Ascending aorta (tissue), 2 donors: Measurements from ENCODE around the gene RNF14. TPM values are rescaled to one million over a fixed set of nuclear protein-coding genes. Genes with fewer than 3 reads are reported as not detected.

ENCODE experiments used
- DNase-seq, 2 donors: peaks; one replicate each; pipeline ENCODE4 v3.0.0-alpha.2; 2019; ENCODE audit warnings: low spot score in 2 of 2
- H3K27ac ChIP-seq, 2 donors: fragments of 200-600 bp; sonication (generic); one replicate each; pipeline ENCODE4 v1.5.1; 2016 to 2017; ENCODE audit warnings: mild to moderate bottlenecking in 1 of 2
- H3K27me3 ChIP-seq: fragments of 200-600 bp; sonication (generic); one replicate; pipeline ENCODE4 v1.5.1; 2017
- H3K36me3 ChIP-seq, 2 donors: fragments of 200-600 bp; sonication (generic); one replicate each; pipeline ENCODE4 v1.5.1; 2016
- H3K4me1 ChIP-seq, 2 donors: fragments of 200-600 bp; sonication (generic); one replicate each; pipeline ENCODE4 v1.5.1; 2016 to 2017; ENCODE audit warnings: mild to moderate bottlenecking in 1 of 2
- H3K4me3 ChIP-seq, 2 donors: fragments of 200-600 bp; sonication (generic); one replicate each; pipeline ENCODE4 v1.5.1; 2016 to 2017; ENCODE audit warnings: mild to moderate bottlenecking in 1 of 2
- H3K9me3 ChIP-seq, 2 donors: fragments of 200-600 bp; sonication (generic); one replicate each; pipeline ENCODE4 v1.5.1; 2016
- intact Hi-C: fragments of 100-400 bp; cut with DNase I; formaldehyde crosslinking; loops from one replicate; pipeline ENCODE4 v1.15.1; 2023
- total RNA-seq: library from RNA; depleted of rRNA; stranded (reverse); fragments of >200 nt; gene quantifications from one replicate; pipeline ENCODE4 v1.1.0, GENCODE V29; 2016
- TF ChIP-seq, protein P1 (sequence below), 3 experiments: fragments of 200-600 bp in 2 of 3; fragments of 450-650 bp in 1 of 3; sonication (generic) in 2 of 3; IDR thresholded peaks; one replicate each; pipeline ENCODE4 v1.5.1; 2016 to 2019; ENCODE audit warnings: antibody characterized with exemption in 3 of 3, mild to moderate bottlenecking in 1 of 3, moderate library complexity in 1 of 3

The RNF14 gene
- total RNA-seq, 1 donor from 2014 or later, result 8.8 TPM

- intact Hi-C loops, result no loop called here
Measured at GRCh38 chr5:141957367-141957996, 11.4 kb upstream of the RNF14 start.

GRCh38 chr5:141958113-141958512 is 10.8 kb upstream of the RNF14 start, which contains the start of gene PCDH12:
Gene PCDH12 (minus strand): TSS chr5:141958202. CDS start chr5:141957851, 351 bp downstream.
- intact Hi-C loops, result no loop called here
- Histone ChIP-seq H3K36me3 (peaks cover 0 to 3% of the 10 kb centered on the region in 2 donors), H3K4me1 (no peaks in the 10 kb centered on the region), H3K9me3 (no peaks in the 10 kb centered on the region), H3K27me3 (no peaks in the 10 kb centered on the region), H3K4me3 (no peak within 1 kb of the TSS), H3K27ac (peak within 1 kb of the TSS in 1 of 2 donors; percentile 32)
- no peak for DNase-seq
- TF ChIP-seq, protein P1, sequence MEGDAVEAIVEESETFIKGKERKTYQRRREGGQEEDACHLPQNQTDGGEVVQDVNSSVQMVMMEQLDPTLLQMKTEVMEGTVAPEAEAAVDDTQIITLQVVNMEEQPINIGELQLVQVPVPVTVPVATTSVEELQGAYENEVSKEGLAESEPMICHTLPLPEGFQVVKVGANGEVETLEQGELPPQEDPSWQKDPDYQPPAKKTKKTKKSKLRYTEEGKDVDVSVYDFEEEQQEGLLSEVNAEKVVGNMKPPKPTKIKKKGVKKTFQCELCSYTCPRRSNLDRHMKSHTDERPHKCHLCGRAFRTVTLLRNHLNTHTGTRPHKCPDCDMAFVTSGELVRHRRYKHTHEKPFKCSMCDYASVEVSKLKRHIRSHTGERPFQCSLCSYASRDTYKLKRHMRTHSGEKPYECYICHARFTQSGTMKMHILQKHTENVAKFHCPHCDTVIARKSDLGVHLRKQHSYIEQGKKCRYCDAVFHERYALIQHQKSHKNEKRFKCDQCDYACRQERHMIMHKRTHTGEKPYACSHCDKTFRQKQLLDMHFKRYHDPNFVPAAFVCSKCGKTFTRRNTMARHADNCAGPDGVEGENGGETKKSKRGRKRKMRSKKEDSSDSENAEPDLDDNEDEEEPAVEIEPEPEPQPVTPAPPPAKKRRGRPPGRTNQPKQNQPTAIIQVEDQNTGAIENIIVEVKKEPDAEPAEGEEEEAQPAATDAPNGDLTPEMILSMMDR (IDR thresholded peaks at IDR 0.05), result no peak

More at GRCh38 chr5:141957367-141957996, 11.4 kb upstream of the RNF14 start:
- Histone ChIP-seq H3K36me3 (peaks cover 0 to 3% of the 10 kb centered on the region in 2 donors), H3K4me1 (no peaks in the 10 kb centered on the region), H3K27ac (peak overlapping the region in 1 of 2 donors; percentile 32), H3K4me3 (no peak overlapping the region), H3K27me3 (no peaks in the 10 kb centered on the region), H3K9me3 (no peaks in the 10 kb centered on the region)
- peak in 1 of 2 donors; percentile 56 for DNase-seq
- TF ChIP-seq, protein P1 (IDR thresholded peaks at IDR 0.05), result no peak

GRCh38 chr5:141958546-141959172 is 10.2 kb upstream of the RNF14 start:
- H3K27me3 ChIP-seq, result no peaks in the 10 kb centered on the region
- TF ChIP-seq, protein P1 (IDR thresholded peaks at IDR 0.05), result no peak
- H3K4me3 ChIP-seq, result no peak overlapping the region
- no peaks in the 10 kb centered on the region for H3K9me3 ChIP-seq
- no peak overlapping the region for H3K27ac ChIP-seq
- no peak for DNase-seq
- H3K36me3 ChIP-seq, result peaks cover 0 to 3% of the 10 kb centered on the region in 2 donors
- H3K4me1 ChIP-seq, result no peaks in the 10 kb centered on the region
- intact Hi-C loops, result no loop called here

GRCh38 chr5:141960018-141960417 is 8.9 kb upstream of the RNF14 start:
- no peak for DNase-seq
- H3K27ac ChIP-seq, result no peak overlapping the region
- H3K27me3 ChIP-seq, result no peaks in the 10 kb centered on the region
- no peak overlapping the region for H3K4me3 ChIP-seq
- no peaks in the 10 kb centered on the region for H3K9me3 ChIP-seq
- intact Hi-C loops, result loop anchor here (1.0 to 5.0 kb wide), 4 partner anchors 37 to 268 kb away; partner anchors contain the start of genes DELE1 and PCDH1
- peaks cover 0 to 3% of the 10 kb centered on the region in 2 donors for H3K36me3 ChIP-seq
- no peaks in the 10 kb centered on the region for H3K4me1 ChIP-seq
- TF ChIP-seq, protein P1 (IDR thresholded peaks at IDR 0.05), result peak in 1 of 3 experiments; percentile 12

DNA sequence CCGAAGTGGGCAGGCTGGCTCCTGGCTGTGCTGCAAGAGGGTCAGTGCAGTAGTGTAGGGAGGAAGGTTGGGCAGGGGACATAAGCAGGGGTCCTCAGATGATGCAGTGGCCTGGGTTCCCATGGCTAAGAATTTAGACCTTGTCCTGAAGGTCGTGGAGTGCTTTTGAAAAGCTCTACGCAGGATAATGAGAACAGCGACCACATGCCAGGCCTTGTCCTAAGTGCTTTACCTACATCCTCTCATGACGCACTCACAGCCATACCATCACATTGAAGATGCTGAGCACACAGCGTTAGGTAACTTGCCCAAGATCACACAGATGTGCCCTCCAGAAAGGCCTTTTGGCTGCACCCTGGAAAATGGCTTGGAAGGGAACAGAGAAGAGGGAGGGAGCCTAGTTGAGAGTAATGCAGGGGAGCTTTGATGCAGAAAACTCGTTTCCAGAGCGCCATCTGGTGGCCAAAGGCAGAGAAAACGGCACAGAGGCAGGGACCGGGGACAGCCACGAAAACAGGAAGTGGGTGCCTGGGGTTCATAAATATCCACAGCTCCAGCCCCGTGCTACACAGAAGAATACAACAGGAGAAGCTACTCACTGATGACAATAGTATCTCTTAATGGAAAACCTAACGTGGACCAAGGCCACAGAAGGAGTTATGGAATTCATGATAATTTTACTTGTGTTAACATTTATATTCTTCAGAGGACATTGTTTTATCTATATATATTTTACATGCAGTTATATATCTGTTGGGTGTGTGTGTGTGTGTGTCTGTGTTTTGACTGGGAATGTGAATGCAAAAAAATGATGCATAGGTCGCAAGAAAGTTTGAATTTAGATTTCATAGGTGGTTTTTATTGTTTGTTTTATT is 8.2 kb upstream of the RNF14 start:
- H3K4me1 ChIP-seq, result no peaks in the 10 kb centered on the region
- peak overlapping the region in 1 of 2 donors; percentile 30 for H3K4me3 ChIP-seq
- H3K27ac ChIP-seq, result peak overlapping the region in 1 of 2 donors; percentile 22
- peak; percentile 51 to 94 for DNase-seq
- no peaks in the 10 kb centered on the region for H3K9me3 ChIP-seq
- H3K36me3 ChIP-seq, result peaks cover 0 to 3% of the 10 kb centered on the region in 2 donors
- H3K27me3 ChIP-seq, result no peaks in the 10 kb centered on the region
- intact Hi-C loops, result loop anchor here (1.0 to 5.0 kb wide), 4 partner anchors 37 to 268 kb away; partner anchors contain the start of genes DELE1 and PCDH1
- TF ChIP-seq, protein P1 (IDR thresholded peaks at IDR 0.05), result peak; percentile 67 to 84 (median 84)
